GM11168 (cell line): ENCODE results near the gene COPE.

ENCODE experiments used
- in situ Hi-C: fragments of 300-500 bp; cut with MboI; formaldehyde crosslinking; loops from one replicate; pipeline ENCODE4 v1.12.0; 2022; ENCODE audit warnings: low sequenced_read_pairs; ENCODE audit not compliant: unreplicated experiment

Gene COPE

DNA sequence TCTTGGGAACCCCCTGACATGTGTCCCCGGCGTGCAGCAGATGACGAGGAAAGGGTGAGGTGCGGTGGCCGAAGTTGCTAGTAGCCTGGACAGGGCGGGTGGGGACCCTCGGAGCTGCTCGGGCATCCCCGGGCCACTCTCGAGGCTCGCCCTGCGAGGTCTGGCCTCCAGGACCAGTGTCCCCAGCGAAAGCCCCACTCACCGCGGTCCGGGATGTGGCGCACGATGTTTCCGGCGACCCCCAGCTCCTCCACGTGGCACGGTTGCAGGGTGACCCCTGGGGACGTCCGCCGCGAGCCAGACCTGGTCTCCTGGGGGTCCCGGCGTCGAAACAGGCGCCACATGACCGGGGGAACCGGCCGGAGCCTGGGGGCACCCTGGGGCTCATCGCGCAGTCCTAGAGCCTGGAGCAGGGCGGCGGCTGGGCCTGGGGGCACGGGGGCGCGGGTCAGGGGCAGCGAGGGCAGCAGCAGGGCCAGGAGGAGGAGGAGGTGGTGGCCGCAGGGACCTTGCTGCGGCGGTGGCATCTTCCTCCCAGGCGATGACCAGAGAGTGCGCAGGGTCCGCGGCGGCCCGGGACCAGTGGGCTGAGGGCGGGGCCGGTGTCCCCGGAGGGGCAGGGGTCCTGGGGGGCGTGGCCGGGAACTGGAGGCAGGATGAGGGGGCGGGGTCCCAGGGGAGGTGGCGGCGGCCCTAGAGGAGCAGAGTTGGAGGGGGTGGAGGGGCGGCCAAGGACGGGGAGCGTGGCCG, 49.2 kb downstream of the COPE start:
- in situ Hi-C loops: no loop called here

GRCh38 chr19:18869023-18869618, 50.1 kb downstream of the COPE start:
- in situ Hi-C loops: no loop called here

- in situ Hi-C loops: no loop called here
These were observed 50.7 kb downstream of the COPE start for GRCh38 chr19:18868380-18869022.

DNA sequence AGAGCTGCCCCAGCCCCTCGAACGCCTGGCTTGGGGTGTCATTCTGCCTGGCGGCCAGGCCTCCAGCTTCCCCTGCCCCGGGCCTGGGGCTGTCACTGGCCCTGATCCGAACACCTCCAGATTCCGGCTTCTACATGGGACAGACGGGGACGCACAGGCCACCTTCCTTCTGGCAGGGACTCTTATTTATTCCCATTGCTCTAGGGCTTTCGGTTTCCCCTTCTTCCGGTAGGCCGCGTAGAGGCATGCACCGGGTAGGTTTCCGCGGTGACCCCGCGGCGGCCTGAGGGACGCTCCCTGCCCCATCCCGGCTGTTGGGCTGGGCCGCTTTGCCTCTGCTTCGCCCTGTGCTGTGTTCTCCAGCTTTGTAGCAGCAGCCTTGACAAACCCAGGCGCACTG, 51.4 kb downstream of the COPE start:
- in situ Hi-C loops: no loop called here

- in situ Hi-C loops: no loop called here
These were observed 52.0 kb downstream of the COPE start for GRCh38 chr19:18867199-18867598.

DNA sequence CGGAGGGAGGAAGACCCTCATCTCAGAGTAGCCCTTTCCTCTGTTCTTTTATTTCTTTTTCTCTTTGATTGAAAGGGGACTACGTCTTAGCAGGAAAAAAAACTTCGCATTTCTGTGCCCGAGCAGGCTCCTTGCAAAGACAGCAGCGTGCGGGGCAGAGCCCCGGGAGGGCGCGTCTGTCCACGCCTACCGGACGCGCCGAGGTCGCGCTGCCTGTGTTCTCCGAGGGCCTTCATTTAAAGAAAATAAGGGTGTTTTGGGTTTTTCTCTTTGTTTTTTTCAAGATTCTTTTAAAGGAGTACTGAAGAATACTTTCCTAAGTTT, 52.4 kb downstream of the COPE start:
- in situ Hi-C loops: no loop called here

DNA sequence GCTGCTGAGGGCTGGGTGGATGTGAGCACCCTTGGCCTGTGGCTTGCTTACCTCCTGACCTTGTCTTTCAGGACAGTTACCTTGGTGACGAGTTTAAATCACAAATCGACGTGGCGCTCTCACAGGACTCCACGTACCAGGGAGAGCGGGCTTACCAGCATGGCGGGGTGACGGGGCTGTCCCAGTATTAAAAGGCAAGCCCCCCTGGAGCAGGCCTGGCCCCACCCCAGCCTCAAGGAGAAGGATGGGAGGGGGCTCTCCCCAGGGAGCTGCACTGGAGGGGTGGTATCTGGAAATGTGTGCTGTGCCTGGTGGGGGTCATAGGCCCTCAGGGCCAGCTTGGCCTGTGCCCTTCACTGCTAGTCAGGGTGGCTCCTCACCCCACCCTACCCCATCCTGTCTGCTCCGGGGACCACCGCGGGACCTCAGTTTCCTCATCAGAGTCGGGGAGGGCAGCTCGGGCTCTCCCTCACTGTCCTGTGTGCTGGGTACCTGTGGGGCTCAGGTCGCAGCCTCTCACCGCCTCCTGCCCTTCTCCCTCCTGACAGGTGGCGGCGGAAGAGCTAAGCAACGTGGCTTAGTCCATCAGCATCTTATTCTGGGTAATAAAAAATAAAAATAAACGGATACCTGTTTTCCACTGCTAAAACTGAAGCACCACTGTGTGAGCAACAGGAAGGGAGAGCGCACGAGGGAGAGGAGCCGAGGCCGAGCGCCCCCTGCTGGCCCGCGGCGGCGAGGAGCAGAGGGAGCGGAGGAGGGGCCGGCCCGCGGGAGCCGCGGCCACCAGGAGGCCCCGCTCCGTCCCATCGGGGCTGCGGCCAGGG, 53.0 kb downstream of the COPE start:
- in situ Hi-C loops: no loop called here

GRCh38 chr19:18865106-18865972, 53.8 kb downstream of the COPE start:
- in situ Hi-C loops: no loop called here

- in situ Hi-C loops: no loop called here
These were observed 55.3 kb downstream of the COPE start for GRCh38 chr19:18863843-18864362.

GRCh38 chr19:18862976-18863842, 56.0 kb downstream of the COPE start:
- in situ Hi-C loops: no loop called here

GRCh38 chr19:18861917-18862316, 57.3 kb downstream of the COPE start:
- in situ Hi-C loops: no loop called here

GRCh38 chr19:18861235-18861634, 58.0 kb downstream of the COPE start:
- in situ Hi-C loops: no loop called here

DNA sequence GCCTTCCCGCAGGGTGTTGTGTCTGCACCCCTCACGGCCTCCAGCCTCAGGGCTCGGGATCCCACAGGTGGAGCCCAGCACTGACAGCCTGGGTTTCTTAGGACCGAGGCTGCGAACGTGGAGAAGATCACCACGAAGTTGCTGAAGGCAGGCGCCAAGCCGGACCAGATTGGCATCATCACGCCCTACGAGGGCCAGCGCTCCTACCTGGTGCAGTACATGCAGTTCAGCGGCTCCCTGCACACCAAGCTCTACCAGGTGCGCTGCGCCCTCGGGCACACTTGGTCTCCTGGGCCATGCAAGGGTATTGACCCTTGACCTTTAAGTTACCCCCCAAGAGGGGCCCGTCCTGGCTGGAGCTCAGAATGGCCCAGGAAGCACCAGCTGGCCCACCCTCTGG, 58.5 kb downstream of the COPE start:
- in situ Hi-C loops: no loop called here

DNA sequence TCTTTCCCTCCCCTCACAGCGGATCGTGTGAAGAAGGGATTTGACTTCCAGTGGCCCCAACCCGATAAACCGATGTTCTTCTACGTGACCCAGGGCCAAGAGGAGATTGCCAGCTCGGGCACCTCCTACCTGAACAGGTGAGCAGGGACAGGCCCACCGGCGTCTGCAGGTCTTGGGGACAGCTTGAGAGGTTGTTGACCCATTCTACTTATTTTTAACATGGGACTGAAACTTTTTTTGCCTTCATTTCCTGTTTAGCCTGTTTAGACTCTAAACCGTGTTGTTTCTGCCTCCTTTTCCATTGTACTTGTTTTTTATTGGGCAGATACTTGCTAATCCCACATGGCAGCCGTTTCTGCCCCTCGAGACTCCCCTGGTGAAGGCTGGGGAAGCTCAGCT, 58.9 kb downstream of the COPE start:
- in situ Hi-C loops: no loop called here

- in situ Hi-C loops: no loop called here
These were observed 59.4 kb downstream of the COPE start for GRCh38 chr19:18859676-18860301.

DNA sequence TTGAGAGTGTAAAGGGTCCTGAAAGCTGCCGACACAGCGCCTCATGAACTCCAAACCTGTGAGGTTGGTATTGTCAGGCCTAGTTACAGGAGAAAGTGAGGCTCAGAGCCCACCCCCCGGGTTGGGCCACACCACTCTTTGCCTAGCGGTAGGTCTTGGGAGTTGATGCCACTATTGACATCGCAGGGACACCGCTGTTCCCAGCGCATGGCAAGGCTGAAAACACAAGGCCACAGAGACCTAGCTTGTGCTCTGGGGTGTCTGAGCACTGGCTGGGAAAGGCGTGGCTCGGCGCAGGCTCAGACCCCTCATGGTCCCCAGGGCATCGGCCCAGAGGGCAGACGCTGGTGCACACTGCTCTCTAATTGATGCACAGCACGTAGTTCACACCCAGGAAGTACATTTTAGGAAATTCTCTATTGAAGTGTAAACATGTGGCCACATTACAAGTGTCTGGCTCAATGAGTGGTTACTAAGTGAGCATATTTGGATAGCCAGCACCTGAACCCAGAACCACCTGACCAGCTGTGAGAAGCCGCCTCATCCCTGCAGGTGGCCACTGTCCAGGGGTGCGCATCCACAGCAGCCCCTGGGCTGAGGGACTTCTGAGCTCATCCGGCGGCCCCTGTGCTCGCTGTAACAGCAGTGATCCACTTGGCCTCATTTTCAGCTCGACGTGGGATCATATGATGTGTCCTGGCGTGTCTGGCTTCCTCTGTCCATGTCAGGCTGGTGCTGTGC, 60.1 kb downstream of the COPE start:
- in situ Hi-C loops: no loop called here

GRCh38 chr19:18857223-18857622, 62.0 kb downstream of the COPE start:
- in situ Hi-C loops: no loop called here
